ENCODE results near the gene NKTR.

NKTR gene

DNA sequence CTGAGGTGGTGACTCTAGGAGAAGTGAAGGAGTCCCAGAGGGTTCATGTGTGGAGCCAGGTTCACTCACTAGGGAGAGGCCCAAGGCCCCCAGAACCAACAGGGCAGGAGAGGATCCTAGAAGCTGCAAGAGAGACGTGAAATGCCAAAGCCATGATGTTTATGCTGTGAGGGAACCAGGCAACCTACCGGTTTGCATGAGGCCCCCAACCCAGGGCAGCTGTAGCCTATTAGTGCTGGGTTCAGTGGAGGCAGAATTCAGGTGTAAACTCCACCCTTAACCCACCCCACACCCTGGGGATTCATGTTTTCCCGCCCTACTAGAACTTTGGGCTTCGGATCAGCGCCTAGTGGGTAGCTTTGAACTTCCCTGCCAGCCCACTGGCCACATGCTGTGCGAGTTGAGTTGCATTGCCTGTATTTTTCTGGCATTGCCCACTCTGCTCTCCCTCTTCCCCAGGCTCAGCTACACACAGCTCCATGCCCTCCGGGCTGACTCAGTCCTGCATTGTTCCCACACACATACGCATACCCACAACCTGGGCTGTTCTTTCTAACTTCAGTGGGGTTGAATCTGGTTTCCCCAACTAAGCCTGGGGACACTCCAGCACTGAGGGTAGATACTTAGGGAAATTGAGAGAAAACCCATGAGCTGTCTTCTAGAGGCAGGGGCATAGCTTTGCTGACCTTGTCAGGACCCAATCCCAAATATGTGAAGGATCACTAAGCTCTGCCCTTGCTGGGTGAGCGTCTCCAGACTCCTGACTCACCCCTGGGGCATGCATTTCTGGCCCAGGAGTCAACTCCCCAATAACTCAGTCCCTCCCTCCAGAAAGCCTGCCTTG is 51.0 kb downstream of the NKTR start:
- no peak for DNase-seq (ENCODE audit: low spot score)

DNA sequence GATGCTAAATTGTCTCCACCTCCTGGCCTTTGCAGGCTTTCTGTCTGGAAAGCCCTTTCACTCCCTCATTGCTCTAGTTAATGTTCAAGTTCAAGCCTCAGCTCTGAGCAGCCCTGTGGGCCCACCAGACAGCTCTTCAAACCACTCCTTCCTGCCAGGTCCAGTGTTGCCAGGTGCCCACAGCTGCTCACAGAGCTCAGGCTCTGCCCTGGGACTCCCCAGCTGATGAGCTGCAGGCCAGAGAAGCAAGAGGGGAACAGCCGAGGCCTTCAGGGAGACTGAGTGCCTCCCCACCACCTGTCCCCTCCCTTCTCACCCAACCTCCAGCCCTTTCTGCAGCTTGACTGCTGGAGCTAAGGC is 51.7 kb downstream of the NKTR start:
- no peak for DNase-seq (ENCODE audit: low spot score)

DNA sequence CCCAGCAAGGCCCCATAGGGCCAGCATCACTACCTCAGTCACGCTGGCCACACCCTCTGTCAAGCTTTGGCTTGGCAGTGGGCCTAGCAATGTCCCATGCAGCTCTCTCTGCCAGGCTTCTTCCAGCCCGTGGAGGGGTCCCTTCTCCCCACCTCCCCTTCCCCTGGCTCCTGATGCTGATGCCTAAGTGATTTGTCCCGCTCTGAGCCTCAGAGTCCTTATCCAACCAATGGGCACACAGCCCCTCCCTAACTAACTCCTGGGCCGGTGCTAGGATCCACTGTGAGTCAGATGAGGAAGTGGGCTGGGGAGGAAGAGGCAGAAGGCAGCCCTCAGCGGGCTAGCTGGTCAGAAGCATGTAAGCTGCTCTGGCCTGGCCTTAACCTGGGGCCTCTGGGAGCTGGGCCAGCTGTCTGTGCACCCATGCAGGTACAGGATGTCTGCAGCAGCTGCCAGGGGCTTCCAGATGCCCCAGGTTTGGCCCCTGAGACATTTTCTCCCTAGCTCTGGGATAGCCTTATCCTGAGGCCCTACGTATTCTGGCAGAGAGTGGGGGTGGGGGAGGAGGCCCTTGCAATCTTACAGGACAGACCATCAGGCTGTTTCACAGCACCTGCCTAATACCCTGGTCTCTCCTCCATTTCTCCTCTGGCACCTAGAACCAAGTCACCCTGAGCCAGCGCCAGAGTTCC is 52.3 kb downstream of the NKTR start:
- DNase-seq (ENCODE audit: low spot score): peak; percentile 55

DNA sequence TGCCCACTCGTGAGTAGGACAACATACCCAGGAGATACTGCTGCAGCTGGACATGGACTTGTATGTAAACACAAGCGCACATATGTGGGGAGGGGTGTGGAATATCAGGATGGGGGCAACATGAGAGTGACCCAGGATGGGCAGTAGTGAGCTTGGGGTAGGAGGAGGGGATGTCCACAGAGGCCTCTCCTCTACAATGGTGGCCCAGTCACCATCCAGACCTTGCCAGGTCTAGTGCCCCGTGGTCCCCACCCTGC is 52.7 kb downstream of the NKTR start:
- no peak for DNase-seq (ENCODE audit: low spot score)

DNA sequence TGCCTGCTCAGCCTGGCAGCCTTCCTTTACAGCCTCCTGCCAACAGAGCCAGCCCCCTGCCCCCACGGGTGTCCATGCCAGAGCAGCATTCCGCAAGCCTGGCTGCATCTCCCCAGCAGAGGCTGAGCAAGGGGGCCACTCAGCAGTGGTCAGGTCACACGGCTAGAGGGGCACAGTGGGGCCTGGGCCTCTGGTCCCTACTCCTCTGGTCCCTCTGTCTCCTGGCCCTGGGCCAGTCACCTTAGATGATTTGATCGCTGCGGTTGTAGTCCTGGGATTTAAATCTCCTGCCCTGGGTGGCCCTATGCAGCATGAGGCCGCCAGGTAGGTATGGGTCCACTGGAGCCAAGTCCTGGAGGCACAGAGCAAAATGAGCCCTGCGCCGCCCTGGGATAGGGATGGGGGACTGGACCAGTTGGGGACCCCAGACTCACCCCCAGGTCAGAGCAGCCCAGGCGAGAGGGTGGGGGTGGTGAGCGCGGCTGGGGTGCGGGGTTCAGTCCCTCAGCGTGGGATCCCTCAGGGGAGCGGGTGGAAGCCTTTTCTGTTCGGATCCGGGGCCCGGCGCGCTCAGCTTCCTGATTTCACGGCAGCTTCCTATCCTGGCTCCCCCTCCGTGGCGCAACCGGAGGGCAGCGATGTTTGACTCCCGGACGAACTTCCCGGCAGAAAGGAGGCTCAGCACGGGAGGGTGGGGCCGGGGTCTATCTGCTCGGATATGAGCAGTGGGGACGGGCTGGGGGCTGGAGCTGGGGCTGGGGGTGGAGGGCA is 53.3 kb downstream of the NKTR start, which contains the start of gene ZBTB47:
Gene ZBTB47, plus strand, starts transcription at position 138 of the 771 bp plus-strand sequence. CDS start 4,659 bp downstream, outside the sequence.
- peak; percentile 23 for DNase-seq (ENCODE audit: low spot score)

DNA sequence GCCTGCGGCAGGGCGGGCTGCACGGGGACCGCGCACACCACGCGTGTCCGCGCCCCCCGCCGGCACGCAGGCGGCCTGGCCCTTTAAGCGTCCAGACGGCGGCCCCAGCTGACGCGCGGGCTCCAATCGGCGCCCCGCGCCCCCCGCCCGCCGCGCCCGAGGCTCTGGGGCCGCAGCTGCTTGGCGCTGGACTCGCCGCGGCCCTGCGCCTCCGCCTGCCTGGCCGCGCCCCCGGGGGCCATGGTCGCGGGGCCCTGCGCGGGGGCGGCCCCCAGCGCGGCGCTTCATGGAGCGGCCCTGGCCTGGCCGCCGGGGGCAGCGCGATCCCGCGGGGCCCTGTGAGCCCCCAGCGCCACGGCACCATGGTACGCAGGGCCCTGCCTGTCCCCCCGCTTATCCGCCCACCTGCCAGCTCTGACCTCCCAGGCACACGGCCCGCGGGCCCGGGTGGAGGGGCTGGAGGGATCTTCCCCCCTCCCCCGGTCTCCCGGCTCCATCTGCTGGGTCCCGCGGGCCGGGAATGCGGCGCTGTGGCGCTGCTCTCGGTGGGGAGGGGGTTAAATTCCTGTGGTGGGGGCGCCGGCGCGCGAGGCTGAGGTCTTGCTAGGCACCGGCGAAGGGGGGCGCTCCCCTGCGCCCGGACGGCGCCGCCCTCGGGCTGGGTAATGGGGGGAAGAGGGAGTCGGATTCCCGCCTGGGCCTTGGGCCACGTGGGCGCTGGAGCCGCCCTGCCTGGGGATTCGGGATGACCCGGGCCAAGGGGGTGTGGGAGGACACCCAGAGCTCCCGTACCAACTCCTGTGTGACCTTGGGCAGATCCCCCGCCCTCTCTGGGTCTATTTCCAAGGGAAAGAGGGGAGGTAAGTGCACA is 54.1 kb downstream of the NKTR start:
- DNase-seq (ENCODE audit: low spot score): peak; percentile 11

DNA sequence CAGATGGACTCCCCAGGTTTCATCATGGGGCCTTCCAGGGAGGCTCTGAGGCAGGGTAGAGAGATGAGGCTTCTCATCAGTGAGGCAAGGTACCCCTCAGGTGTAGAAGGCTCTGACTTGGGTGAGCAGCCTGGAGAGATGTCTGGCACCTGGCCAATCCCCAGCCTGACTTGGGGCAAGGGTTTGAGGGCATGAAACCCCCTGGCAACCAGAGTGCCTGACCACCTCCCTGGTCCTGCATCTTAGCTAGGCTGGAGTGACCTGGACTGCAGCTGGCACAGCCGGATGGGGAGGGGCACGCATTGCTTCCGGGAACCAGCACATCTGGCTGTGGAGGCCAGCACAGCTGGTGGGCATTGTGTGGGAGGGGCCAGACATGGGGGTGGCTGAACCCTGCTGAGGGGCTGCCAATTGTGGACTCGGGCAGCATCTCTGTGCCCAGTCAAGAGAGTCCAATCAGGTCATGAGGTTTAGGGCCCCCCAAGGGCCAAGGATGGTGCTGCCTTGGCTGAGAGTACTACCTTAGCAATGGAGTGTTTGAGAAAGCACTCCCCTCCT is 54.9 kb downstream of the NKTR start:
- no peak for DNase-seq (ENCODE audit: low spot score)

DNA sequence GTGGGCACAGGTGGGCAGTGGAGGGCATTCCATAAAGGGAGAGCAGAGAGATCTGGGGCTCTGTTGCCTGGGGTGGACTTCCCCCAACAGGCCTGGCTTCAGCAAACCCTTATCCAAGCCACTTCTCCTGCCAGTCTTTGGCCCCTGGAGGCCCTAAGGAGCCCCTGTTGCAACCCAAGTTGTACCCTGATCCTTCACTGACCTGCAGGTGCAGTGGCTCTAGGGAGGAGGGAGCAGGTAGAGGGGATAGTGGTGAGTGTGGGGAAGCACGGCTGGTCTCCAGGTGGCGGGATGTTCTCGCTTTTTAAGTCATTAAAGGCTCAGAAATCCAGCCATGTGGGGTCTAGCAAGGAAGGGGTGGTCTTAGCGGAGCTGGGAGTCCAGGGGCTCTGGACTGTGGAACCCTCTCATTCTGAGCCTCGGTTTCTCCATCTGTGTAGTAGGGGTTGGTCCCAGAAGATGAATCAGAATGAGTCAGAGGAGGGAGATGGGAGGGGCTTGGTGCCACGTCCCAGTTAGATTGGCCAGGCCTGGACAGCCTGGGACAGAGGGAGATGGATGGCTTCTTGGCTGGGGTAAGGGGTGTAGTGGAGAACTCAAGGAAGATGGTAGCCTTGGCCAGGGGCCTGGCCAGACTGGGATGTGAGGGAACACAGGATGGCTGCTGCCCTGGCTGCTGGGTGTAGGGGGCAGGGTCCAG is 55.6 kb downstream of the NKTR start:
- no peak for DNase-seq (ENCODE audit: low spot score)

DNA sequence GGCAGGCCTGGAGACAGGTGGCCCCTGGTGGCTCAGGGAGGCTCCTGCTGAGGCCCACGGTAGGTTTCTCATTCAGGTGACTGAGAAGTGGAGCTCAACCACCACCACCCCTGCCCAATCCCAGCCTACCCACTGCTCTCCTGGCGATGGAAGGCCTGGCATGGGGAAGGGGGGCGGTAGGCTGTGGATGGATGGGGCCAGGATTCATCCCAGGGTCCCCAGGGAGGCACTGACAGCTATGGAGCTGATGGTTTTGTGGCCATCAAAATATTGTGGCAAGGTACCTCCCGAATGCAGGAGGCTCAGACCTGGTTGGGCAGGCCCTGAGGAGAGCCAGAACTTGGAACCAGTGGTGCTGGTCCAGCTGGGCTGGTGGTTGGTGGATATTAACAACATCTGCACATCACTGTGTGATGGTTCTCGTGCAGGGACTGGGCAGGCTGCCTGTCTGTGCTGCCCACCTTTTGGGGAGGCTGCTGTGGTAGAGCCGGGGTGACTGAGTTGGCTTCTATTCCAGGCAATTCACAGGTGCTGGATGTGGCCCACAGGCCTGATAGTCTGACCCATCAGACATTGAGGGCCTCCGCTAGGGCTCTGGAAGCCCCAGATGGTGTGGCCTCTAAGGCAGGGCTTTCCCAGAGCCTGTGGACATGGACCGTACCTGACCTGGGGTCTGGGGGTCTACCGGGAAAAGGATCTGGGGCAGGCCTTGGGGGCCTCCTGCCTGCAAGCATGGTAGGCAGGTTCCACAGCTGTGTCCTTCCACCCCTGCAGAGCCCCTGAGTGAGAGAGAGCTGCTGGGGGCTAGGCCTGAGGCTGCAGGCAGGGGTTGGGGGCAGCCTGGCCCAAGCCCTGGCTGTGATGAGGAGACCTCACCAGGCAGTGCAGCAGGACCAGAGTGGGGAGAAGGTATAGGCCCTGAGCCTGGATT is 56.5 kb downstream of the NKTR start:
- no peak for DNase-seq (ENCODE audit: low spot score)

DNA sequence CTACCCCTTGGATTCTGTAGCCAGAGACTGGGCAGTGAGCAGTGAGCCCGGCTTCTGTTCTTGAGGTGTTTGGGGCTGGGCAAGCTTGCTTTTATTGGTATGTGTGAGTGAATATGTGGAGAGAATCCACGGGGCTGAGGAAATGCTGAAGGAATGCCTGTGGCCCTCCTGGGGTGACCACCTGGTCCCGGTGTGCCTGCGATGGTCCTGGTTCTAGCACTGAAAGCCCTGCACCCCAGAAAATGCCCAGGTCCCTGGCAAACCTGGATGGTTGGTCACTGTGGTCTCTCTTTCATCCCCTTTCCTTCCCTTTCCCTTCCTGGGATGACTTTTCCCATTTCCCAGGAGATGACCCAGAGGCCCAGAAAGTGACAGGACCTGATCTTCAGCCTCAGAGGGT is 57.2 kb downstream of the NKTR start:
- no peak for DNase-seq (ENCODE audit: low spot score)

DNA sequence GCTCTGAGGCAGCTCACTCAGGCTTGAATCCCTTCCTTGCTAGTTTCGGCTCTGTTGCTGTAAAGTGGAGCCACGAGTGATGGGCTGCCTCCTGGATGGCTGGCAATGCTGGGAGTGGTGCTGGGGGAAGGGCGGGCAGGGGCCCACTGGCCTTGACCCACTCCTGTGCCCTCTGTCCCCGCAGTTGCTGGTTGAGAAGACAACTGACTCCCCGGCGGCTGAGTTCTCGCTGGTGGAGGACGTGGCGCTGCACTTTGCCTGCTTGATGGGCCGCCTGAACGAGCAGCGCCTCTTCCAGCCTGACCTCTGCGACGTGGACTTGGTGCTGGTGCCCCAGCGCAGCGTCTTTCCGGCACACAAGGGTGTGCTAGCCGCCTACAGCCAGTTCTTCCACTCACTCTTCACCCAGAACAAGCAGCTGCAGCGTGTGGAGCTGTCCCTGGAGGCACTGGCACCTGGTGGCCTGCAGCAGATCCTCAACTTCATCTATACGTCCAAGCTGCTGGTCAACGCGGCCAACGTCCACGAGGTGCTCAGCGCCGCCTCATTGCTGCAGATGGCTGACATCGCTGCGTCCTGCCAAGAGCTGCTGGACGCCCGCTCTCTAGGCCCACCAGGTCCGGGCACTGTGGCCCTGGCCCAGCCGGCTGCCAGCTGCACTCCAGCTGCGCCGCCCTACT is 57.7 kb downstream of the NKTR start:
- DNase-seq (ENCODE audit: low spot score): no peak

DNA sequence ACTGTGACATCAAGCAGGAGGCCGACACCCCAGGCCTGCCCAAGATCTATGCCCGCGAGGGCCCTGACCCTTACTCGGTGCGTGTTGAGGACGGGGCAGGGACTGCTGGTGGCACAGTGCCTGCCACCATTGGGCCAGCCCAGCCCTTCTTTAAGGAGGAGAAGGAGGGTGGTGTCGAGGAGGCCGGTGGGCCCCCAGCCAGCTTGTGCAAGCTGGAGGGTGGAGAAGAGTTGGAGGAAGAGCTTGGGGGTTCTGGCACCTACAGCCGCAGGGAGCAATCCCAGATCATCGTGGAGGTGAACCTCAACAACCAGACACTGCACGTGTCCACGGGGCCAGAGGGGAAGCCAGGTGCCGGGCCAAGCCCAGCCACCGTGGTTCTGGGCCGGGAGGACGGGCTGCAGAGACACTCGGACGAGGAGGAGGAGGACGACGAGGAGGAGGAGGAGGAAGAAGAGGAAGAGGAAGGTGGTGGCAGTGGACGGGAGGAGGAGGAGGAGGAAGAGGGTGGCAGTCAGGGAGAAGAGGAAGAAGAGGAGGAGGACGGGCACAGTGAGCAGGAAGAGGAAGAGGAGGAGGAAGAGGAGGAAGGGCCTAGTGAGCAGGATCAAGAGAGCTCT is 58.4 kb downstream of the NKTR start:
- DNase-seq (ENCODE audit: low spot score): no peak

DNA sequence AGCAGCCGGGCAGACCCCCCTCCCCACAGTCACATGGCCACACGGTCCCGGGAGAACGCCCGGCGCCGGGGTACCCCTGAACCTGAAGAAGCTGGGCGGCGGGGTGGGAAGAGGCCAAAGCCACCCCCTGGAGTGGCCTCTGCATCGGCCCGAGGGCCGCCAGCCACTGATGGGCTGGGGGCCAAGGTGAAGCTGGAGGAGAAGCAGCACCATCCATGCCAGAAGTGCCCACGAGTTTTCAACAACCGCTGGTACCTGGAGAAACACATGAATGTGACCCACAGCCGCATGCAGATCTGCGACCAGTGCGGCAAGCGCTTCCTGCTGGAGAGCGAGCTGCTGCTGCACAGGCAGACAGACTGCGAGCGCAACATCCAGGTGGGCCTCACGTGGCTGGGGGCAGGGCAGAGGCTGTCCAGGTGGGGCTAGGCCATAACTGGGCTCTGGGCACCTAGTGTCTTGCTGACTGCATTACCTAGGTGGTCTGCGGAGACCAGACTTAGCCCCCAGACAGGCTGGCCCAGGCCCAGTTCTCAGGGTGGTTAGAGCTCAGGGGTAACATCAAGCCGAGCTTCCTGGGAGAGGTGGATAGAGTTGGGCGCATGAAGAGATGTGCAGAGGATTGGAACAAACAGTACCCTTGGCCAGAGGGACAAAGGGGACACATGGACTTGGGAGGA is 59.1 kb downstream of the NKTR start:
- DNase-seq (ENCODE audit: low spot score): no peak

DNA sequence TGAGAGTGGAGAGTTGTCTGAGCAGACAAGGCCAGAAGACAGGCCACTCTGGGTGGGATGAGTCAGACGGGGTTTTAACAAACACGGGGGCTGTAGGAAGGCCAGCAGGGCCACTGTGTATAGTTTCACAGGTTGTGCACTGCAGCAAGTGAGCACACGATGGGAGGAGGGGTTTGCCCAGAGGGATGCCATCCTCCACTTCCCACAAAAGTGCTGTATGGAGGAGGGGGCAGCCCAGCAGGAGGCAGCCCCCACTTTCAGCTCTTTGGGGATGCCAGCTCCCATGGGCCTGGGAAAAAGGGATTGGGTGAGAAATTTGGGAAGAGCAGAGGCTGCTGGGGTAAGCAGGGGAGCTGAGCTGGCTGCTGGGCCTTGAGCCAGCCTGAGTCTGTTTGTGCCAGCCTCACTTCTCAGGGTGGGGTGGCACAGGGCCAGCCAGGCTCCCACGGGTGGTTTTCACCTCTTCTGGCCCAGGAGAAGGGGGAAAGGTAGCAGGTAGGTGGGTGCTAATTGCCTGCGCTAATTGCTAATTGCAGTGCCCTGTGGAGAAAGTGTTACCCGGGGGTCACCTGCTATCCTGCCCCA is 59.7 kb downstream of the NKTR start:
- no peak for DNase-seq (ENCODE audit: low spot score)

DNA sequence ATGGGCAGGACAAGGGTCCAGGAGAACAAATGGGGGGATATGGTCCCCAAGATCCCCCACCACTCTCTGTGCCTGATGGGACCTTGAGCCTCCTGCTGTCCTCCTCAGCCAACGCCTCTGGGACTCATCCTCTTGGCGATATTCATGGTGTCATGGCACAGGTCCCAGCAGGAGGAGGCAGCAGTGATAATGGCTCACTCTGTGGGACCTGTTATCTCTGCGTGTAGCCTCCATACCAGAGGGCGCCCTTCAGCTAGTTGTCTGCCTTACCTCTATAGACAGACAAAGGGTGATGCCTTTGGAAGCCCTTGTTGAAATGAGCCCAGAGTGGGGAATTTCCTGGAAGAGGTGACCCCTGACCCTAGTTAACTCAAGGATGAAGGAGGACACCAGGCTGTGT is 60.4 kb downstream of the NKTR start:
- DNase-seq (ENCODE audit: low spot score): peak; percentile 47

DNA sequence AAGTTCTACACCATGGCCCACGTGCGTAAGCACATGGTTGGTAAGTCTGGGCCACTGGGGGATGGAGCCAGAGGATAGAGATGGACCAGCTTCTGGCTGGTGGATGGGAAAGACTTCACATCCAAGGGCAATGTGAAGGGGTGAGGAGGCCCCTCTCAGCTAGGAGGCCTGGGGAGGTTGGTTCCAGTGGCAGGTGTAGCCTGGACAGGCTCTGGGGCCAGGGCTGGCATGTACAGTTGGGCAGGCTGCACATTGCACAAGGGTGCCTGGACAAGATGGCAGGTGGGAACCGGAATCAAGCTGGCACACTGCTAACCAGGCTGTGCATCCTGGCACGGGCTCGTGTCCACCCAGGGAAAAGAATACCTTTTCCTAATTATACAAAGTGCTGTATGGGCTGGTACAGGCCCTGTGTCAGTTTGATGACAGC is 61.1 kb downstream of the NKTR start:
- no peak for DNase-seq (ENCODE audit: low spot score)

DNA sequence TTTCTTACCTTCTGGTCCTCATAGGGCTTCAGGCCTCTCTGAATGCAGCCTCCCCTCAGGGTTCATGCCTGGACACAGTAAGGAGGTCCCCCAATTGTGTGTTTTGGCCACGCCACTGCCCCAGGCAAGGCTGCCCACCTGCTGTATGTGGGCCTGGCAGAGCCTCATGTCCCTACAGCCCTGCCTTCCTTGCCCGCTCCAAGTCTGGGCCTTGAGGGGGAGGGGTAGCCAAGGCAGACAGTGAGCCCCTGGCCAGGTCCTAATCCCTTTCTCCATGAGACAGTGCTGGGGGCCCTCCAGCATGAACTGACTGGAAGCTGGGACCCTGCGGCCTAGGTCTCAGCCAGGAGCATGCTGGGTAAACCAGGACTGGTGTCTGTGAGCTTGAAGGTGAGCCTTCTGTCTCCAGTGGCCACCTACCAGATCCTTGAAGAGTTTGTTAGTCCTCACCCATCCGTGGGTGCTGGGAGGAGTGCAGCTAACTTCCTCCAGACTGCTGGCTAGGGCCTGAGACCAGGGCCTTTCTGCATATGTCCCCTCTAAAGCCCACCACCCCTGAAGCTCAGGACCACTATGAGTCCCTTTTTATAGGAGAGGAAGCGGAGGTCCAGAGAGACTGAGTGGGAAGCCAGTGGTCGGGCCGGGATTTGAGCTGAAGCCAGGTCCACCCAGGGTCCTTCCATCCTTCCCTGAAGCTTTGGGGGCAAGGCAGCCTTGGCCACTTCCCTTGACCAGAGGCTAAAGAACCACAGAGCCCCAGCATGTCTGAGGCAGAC is 61.7 kb downstream of the NKTR start:
- no peak for DNase-seq (ENCODE audit: low spot score)
